Measurements from ENCODE around the gene GPR156.

GPR156 gene

GRCh38 chr3:120177151-120177550, 107.9 kb downstream of the GPR156 start:
- POLR2A ChIA-PET: no interaction called here
- no peak for DNase-seq
- no peak overlapping the region for H3K27ac ChIP-seq (ENCODE audit: insufficient read depth in 1 of 2, low read depth in 1 of 2, low read length in 2 of 2, poor library complexity in 1 of 2, severe bottlenecking in 2 of 2)
- H3K4me3 ChIP-seq (ENCODE audit: control insufficient read depth in 1 of 7, extremely low read depth in 1 of 7, insufficient read depth in 4 of 7, low read depth in 2 of 7, low read length in 6 of 7): no peak overlapping the region
- no peaks in the 10 kb centered on the region for H3K9me3 ChIP-seq (ENCODE audit: control extremely low read depth in 1 of 5, control insufficient read depth in 4 of 5, insufficient read depth in 2 of 5, low read depth in 1 of 5, low read length in 4 of 5)
- no peaks in the 10 kb centered on the region for H3K4me1 ChIP-seq (ENCODE audit: control extremely low read depth in 1 of 4, control insufficient read depth in 4 of 4, insufficient read depth in 4 of 4, low read length in 3 of 4)
- CTCF ChIA-PET: interaction anchor here (1.4 kb wide), 1 partner anchor 8 kb away, joined by 4 read pairs; no protein-coding TSS in a partner anchor
- H3K36me3 ChIP-seq (ENCODE audit: control insufficient read depth in 4 of 4, insufficient read depth in 4 of 4, low read length in 3 of 4): no peaks in the 10 kb centered on the region
- WGBS (ENCODE audit: insufficient coverage): 87% methylated on average over 6 of the region's 6 CpGs
- H3K27me3 ChIP-seq (replicated peaks in 2 of 5; ENCODE audit: control insufficient read depth in 4 of 5, insufficient read depth in 5 of 5, low read length in 4 of 5): no peaks in the 10 kb centered on the region

DNA sequence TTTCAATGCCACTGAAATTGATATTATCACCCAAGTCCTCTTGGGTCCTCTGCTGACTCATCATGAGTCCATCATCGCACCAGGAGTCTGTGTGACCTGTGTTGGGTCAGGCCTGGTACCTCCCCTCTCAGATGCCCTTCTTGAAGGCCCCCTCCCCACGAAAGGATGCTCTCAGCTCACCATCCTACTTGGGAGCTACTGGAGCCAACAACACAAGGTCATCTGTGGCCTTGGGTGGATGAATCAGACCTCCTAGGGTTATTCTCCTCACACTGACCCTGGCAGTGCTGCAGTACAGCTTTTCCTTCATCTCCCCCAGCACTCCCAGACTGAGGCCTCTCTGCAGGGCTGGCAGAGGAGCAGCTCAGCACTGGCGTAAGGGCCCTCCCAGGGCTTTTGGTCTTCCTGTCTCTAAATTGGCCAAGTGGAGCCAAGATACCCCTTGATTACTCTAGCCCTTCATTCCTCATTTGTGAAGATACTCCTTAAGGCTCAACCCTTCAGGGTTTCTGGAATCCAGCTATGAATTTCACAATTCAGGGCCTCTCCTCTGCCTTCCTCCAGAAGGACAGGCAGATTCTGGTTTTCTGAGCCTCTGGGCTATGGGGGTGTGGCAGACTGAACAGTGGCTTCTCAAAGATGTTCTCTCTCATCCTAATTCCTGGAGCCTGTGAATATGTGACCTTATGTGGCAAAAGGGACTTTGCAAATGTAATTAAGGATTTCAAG, 110.0 kb downstream of the GPR156 start:
- H3K27ac ChIP-seq (ENCODE audit: insufficient read depth in 1 of 2, low read depth in 1 of 2, low read length in 2 of 2, poor library complexity in 1 of 2, severe bottlenecking in 2 of 2): no peak overlapping the region
- 88% methylated on average over 2 of the region's 3 CpGs for WGBS (ENCODE audit: insufficient coverage)
- no peaks in the 10 kb centered on the region for H3K36me3 ChIP-seq (ENCODE audit: control insufficient read depth in 4 of 4, insufficient read depth in 4 of 4, low read length in 3 of 4)
- H3K4me1 ChIP-seq (ENCODE audit: control extremely low read depth in 1 of 4, control insufficient read depth in 4 of 4, insufficient read depth in 4 of 4, low read length in 3 of 4): no peaks in the 10 kb centered on the region
- no peaks in the 10 kb centered on the region for H3K27me3 ChIP-seq (replicated peaks in 2 of 5; ENCODE audit: control insufficient read depth in 4 of 5, insufficient read depth in 5 of 5, low read length in 4 of 5)
- ChIA-PET CTCF (no interaction called here), POLR2A (no interaction called here)
- no peak overlapping the region for H3K4me3 ChIP-seq (ENCODE audit: control insufficient read depth in 1 of 7, extremely low read depth in 1 of 7, insufficient read depth in 4 of 7, low read depth in 2 of 7, low read length in 6 of 7)
- H3K9me3 ChIP-seq (ENCODE audit: control extremely low read depth in 1 of 5, control insufficient read depth in 4 of 5, insufficient read depth in 2 of 5, low read depth in 1 of 5, low read length in 4 of 5): no peaks in the 10 kb centered on the region
- DNase-seq: no peak

DNA sequence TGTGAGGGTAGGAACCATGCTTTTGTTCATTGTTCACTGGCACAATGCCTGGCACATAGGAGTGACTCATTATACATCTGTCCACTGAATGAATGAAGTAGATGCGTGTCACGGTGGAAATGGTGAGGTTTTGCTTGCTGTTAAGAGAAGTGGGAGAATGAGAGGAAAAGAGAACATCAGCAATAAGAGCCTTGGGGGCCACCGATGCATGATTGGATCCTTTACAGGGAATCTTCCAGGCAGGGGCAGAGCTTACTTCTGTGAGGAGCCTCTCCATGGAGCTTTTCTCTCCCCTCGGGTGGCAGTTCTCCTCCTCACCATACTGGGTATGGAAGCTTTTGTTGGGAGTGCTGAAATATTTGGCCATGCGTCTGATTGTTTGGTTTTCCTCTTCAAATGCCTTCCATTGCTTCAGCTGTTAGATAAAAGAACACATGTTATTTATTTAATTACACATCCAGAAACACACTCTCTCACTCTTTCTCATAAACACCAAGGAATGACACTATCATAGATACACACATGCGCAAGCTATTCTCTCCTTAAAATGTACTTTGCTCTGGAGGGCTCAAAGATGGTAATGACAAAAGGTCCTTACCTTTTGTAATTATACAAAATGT, 111.9 kb downstream of the GPR156 start:
- no peaks in the 10 kb centered on the region for H3K9me3 ChIP-seq (ENCODE audit: control extremely low read depth in 1 of 5, control insufficient read depth in 4 of 5, insufficient read depth in 2 of 5, low read depth in 1 of 5, low read length in 4 of 5)
- no peak overlapping the region for H3K4me3 ChIP-seq (ENCODE audit: control insufficient read depth in 1 of 7, extremely low read depth in 1 of 7, insufficient read depth in 4 of 7, low read depth in 2 of 7, low read length in 6 of 7)
- CTCF ChIA-PET: interaction anchor here (0.9 to 1.3 kb wide), 2 partner anchors 9 to 11 kb away, joined by 3 to 4 read pairs; no protein-coding TSS in a partner anchor
- no peaks in the 10 kb centered on the region for H3K4me1 ChIP-seq (ENCODE audit: control extremely low read depth in 1 of 4, control insufficient read depth in 4 of 4, insufficient read depth in 4 of 4, low read length in 3 of 4)
- H3K36me3 ChIP-seq (ENCODE audit: control insufficient read depth in 4 of 4, insufficient read depth in 4 of 4, low read length in 3 of 4): no peaks in the 10 kb centered on the region
- no peak for DNase-seq
- WGBS (ENCODE audit: insufficient coverage): 96% methylated on average over 3 of the region's 6 CpGs
- POLR2A ChIA-PET: no interaction called here
- no peaks in the 10 kb centered on the region for H3K27me3 ChIP-seq (replicated peaks in 2 of 5; ENCODE audit: control insufficient read depth in 4 of 5, insufficient read depth in 5 of 5, low read length in 4 of 5)
- H3K27ac ChIP-seq (ENCODE audit: insufficient read depth in 1 of 2, low read depth in 1 of 2, low read length in 2 of 2, poor library complexity in 1 of 2, severe bottlenecking in 2 of 2): no peak overlapping the region

- no peak for DNase-seq
- 65% methylated on average over 5 of the region's 6 CpGs for WGBS (ENCODE audit: insufficient coverage)
- Histone ChIP-seq H3K9me3 (ENCODE audit: control extremely low read depth in 1 of 5, control insufficient read depth in 4 of 5, insufficient read depth in 2 of 5, low read depth in 1 of 5, low read length in 4 of 5) (no peaks in the 10 kb centered on the region), H3K36me3 (ENCODE audit: control insufficient read depth in 4 of 4, insufficient read depth in 4 of 4, low read length in 3 of 4) (no peaks in the 10 kb centered on the region), H3K27ac (ENCODE audit: insufficient read depth in 1 of 2, low read depth in 1 of 2, low read length in 2 of 2, poor library complexity in 1 of 2, severe bottlenecking in 2 of 2) (no peak overlapping the region), H3K4me1 (ENCODE audit: control extremely low read depth in 1 of 4, control insufficient read depth in 4 of 4, insufficient read depth in 4 of 4, low read length in 3 of 4) (no peaks in the 10 kb centered on the region), H3K27me3 (replicated peaks in 2 of 5; ENCODE audit: control insufficient read depth in 4 of 5, insufficient read depth in 5 of 5, low read length in 4 of 5) (no peaks in the 10 kb centered on the region), H3K4me3 (ENCODE audit: control insufficient read depth in 1 of 7, extremely low read depth in 1 of 7, insufficient read depth in 4 of 7, low read depth in 2 of 7, low read length in 6 of 7) (no peak overlapping the region)
- POLR2A ChIA-PET: no interaction called here
- CTCF ChIA-PET: interaction anchor here (0.9 kb wide), 1 partner anchor 10 kb away, joined by 3 read pairs; no protein-coding TSS in a partner anchor
Observed at GRCh38 chr3:120172070-120172469, 113.0 kb downstream of the GPR156 start.

- Histone ChIP-seq H3K36me3 (ENCODE audit: control insufficient read depth in 4 of 4, insufficient read depth in 4 of 4, low read length in 3 of 4) (no peaks in the 10 kb centered on the region), H3K9me3 (ENCODE audit: control extremely low read depth in 1 of 5, control insufficient read depth in 4 of 5, insufficient read depth in 2 of 5, low read depth in 1 of 5, low read length in 4 of 5) (no peaks in the 10 kb centered on the region), H3K4me3 (ENCODE audit: control insufficient read depth in 1 of 7, extremely low read depth in 1 of 7, insufficient read depth in 4 of 7, low read depth in 2 of 7, low read length in 6 of 7) (no peak overlapping the region), H3K4me1 (ENCODE audit: control extremely low read depth in 1 of 4, control insufficient read depth in 4 of 4, insufficient read depth in 4 of 4, low read length in 3 of 4) (no peaks in the 10 kb centered on the region), H3K27me3 (replicated peaks in 2 of 5; ENCODE audit: control insufficient read depth in 4 of 5, insufficient read depth in 5 of 5, low read length in 4 of 5) (no peaks in the 10 kb centered on the region), H3K27ac (ENCODE audit: insufficient read depth in 1 of 2, low read depth in 1 of 2, low read length in 2 of 2, poor library complexity in 1 of 2, severe bottlenecking in 2 of 2) (no peak overlapping the region)
- 97% methylated on average over 8 of the region's 8 CpGs for WGBS (ENCODE audit: insufficient coverage)
- DNase-seq: no peak
- ChIA-PET CTCF (no interaction called here), POLR2A (no interaction called here)
Observed at GRCh38 chr3:120171134-120171873, 113.7 kb downstream of the GPR156 start.

DNA sequence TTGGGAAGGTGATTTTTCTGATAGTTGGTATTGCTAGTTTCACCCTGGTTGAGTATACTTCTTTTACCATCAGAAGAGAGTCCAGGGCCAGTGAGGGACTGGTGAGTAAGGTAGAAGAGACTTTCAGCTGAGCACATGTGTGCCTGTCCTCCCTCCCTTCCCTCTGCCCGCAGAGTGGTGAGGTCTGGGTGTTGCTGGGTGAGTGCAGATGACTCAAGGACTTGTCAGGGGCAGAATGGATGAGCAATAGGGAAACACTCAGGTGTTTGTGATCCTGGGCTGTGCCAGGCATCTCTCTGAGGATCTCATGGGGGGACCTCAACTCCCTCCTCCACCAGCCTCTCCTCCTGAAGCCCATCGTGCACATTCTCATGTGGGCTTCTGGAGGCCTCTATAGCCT, 114.8 kb downstream of the GPR156 start:
- no peaks in the 10 kb centered on the region for H3K36me3 ChIP-seq (ENCODE audit: control insufficient read depth in 4 of 4, insufficient read depth in 4 of 4, low read length in 3 of 4)
- no peaks in the 10 kb centered on the region for H3K4me1 ChIP-seq (ENCODE audit: control extremely low read depth in 1 of 4, control insufficient read depth in 4 of 4, insufficient read depth in 4 of 4, low read length in 3 of 4)
- POLR2A ChIA-PET: no interaction called here
- no peak overlapping the region for H3K27ac ChIP-seq (ENCODE audit: insufficient read depth in 1 of 2, low read depth in 1 of 2, low read length in 2 of 2, poor library complexity in 1 of 2, severe bottlenecking in 2 of 2)
- H3K27me3 ChIP-seq (replicated peaks in 2 of 5; ENCODE audit: control insufficient read depth in 4 of 5, insufficient read depth in 5 of 5, low read length in 4 of 5): no peaks in the 10 kb centered on the region
- no peak overlapping the region for H3K4me3 ChIP-seq (ENCODE audit: control insufficient read depth in 1 of 7, extremely low read depth in 1 of 7, insufficient read depth in 4 of 7, low read depth in 2 of 7, low read length in 6 of 7)
- 100% methylated on average over 1 of the region's 2 CpGs for WGBS (ENCODE audit: insufficient coverage)
- no peak for DNase-seq
- CTCF ChIA-PET: interaction anchor here (1.0 kb wide), 1 partner anchor 354 kb away, joined by 3 read pairs; no protein-coding TSS in a partner anchor
- H3K9me3 ChIP-seq (ENCODE audit: control extremely low read depth in 1 of 5, control insufficient read depth in 4 of 5, insufficient read depth in 2 of 5, low read depth in 1 of 5, low read length in 4 of 5): no peaks in the 10 kb centered on the region

DNA sequence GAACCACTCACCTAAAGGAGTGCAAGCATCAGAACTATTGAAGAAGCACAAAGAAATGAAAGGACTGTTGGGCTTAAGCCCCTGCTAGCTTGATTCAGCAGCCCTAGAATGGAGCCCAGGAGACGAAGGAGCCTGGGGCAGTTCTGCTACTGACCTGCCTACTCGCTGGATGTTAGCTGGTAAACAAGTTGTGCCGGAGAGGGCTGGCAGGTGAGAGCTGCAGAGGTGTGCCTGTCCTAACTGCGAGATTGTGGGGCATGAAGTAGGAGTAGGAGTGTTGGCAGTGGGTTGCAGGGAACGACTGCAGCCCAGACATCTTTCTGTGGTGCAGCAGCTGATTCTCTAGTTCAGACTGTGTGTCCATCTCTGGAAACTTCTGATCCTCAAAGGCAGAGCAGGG, 115.6 kb downstream of the GPR156 start:
- no peaks in the 10 kb centered on the region for H3K9me3 ChIP-seq (ENCODE audit: control extremely low read depth in 1 of 5, control insufficient read depth in 4 of 5, insufficient read depth in 2 of 5, low read depth in 1 of 5, low read length in 4 of 5)
- ChIA-PET POLR2A (no interaction called here), CTCF (interaction anchor here (0.9 to 1.2 kb wide), 5 partner anchors 8 to 353 kb away, joined by 3 to 4 read pairs (median 3); no protein-coding TSS in a partner anchor)
- H3K36me3 ChIP-seq (ENCODE audit: control insufficient read depth in 4 of 4, insufficient read depth in 4 of 4, low read length in 3 of 4): no peaks in the 10 kb centered on the region
- DNase-seq: no peak
- H3K27ac ChIP-seq (ENCODE audit: insufficient read depth in 1 of 2, low read depth in 1 of 2, low read length in 2 of 2, poor library complexity in 1 of 2, severe bottlenecking in 2 of 2): no peak overlapping the region
- WGBS (ENCODE audit: insufficient coverage): 100% methylated on average over 4 of the region's 5 CpGs
- no peak overlapping the region for H3K4me3 ChIP-seq (ENCODE audit: control insufficient read depth in 1 of 7, extremely low read depth in 1 of 7, insufficient read depth in 4 of 7, low read depth in 2 of 7, low read length in 6 of 7)
- no peaks in the 10 kb centered on the region for H3K27me3 ChIP-seq (replicated peaks in 2 of 5; ENCODE audit: control insufficient read depth in 4 of 5, insufficient read depth in 5 of 5, low read length in 4 of 5)
- no peaks in the 10 kb centered on the region for H3K4me1 ChIP-seq (ENCODE audit: control extremely low read depth in 1 of 4, control insufficient read depth in 4 of 4, insufficient read depth in 4 of 4, low read length in 3 of 4)
